ENCODE results near the gene CSNK1A1.

Gene CSNK1A1

DNA sequence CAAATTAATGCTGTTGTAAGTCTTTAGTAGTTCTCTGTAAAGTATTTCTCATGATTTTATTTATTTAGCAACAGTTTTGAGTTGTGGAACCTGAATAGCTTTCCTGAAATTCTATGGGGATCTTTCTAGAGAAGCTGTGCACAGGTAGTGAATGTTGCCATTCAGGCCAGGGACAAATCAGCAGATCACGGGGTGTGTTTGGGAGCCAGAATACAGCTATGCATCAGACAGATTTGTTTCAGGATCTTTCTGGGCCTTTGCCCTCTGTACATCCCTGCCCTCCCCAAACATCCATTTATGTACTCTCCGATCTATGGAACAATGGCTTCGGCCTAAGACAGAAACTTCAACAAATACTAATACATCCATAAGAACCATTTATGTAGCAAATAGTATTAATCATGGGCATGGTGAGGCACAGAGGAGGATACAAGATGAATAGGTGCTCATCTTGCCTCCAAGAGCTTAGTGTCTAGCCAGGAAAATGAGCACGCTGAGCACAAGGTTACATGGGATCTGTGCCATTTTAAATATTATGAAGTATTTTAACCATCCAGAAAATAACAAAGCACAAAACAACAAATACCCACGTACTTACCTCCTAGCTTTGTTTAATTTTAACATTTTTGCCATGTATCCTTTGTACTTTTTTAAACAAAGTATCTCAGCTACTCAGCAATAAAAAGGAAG lies 43.1 kb upstream of the CSNK1A1 start:
- DNase-seq (ENCODE audit: low spot score) = no peak
- TF ChIP-seq CTCF (IDR thresholded peaks at IDR 0.05; ENCODE audit: extremely low read depth, missing control alignments) = no peak

- TF ChIP-seq CTCF (IDR thresholded peaks at IDR 0.05; ENCODE audit: extremely low read depth, missing control alignments) = no peak
- no peak for DNase-seq (ENCODE audit: low spot score)
Measured at GRCh38 chr5:149593370-149593769, 42.1 kb upstream of the CSNK1A1 start.

- no peak for DNase-seq (ENCODE audit: low spot score)
- TF ChIP-seq CTCF (IDR thresholded peaks at IDR 0.05; ENCODE audit: extremely low read depth, missing control alignments) = no peak
Measured at GRCh38 chr5:149588936-149589335, 37.7 kb upstream of the CSNK1A1 start.

GRCh38 chr5:149586708-149587318 lies 35.6 kb upstream of the CSNK1A1 start:
- DNase-seq (ENCODE audit: low spot score) = no peak
- no peak for TF ChIP-seq CTCF (IDR thresholded peaks at IDR 0.05; ENCODE audit: extremely low read depth, missing control alignments)

DNA sequence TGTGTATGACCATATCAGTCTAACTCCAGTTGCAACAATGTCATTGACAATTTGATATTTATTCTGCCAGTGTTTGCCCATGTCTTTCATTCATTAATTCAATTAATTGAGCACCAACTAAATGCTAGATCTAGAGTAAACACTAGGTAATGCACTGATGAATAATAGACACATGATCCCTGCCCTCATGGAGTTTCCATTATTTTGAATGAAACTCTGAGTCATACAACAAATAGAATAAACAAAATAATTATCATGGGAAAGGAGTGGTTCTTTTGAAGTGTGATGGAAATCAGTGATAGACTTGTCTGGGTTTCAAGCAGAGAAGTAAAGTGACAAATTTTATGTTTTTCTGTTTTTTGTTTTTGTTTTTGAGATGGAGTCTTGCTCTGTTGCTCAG lies 34.7 kb upstream of the CSNK1A1 start:
- no peak for TF ChIP-seq CTCF (IDR thresholded peaks at IDR 0.05; ENCODE audit: extremely low read depth, missing control alignments)
- DNase-seq (ENCODE audit: low spot score) = no peak

DNA sequence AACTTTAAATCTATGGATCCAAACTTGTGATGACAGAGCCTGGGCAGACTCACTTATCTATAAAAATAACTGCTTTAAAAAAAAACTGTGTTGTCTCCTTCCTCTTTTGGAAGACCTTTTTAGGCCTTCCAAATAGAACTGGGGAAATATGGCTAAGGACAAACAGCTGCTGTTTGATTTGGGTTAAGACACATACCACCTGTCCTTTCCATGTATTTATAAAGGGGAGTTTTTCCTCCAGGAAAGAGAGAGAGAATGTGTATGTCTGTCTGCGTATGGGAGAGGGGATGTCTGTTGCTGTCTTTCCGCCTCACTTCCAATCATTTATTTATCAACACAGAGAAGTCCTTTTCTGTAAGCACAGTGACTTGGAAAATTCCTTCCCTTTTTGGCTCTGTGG lies 32.9 kb upstream of the CSNK1A1 start:
- DNase-seq (ENCODE audit: low spot score) = no peak
- no peak for TF ChIP-seq CTCF (IDR thresholded peaks at IDR 0.05; ENCODE audit: extremely low read depth, missing control alignments)

GRCh38 chr5:149583394-149583793 lies 32.2 kb upstream of the CSNK1A1 start:
- DNase-seq (ENCODE audit: low spot score) = no peak

More at GRCh38 chr5:149583394-149583793, 32.2 kb upstream of the CSNK1A1 start:
- no peak for TF ChIP-seq CTCF (IDR thresholded peaks at IDR 0.05; ENCODE audit: extremely low read depth, missing control alignments)
